Frontal cortex (tissue), 4 donors: ENCODE data around the gene OR10X1. TPM values are rescaled to one million over a fixed set of nuclear protein-coding genes. Genes with fewer than 3 reads are reported as not detected.

Source experiments
- DNase-seq, 2 donors: peaks; one replicate each; pipeline ENCODE4 v3.0.0; 2012; ENCODE audit warnings: low spot score in 2 of 2
- FAIRE-seq: peaks from 2 replicates; lab custom pipeline; 2012; peaks lifted over from hg19 to GRCh38; lab: Jason Lieb, UNC
- total RNA-seq: library from RNA; depleted of rRNA; stranded (reverse); fragments of >200 nt; gene quantifications from one replicate; pipeline ENCODE4 v1.2.3, GENCODE V29; 2014
- donor health status: control.
- donor health status: control.
- donor health status: control.

Gene OR10X1
- total RNA-seq: not detected

- FAIRE-seq: no peak
- DNase-seq: no peak
Observed at GRCh38 chr1:158579733-158580132, at the start of gene OR10X1. Gene OR10X1 (minus strand): TSS chr1:158579899. CDS start chr1:158579899, 0 bp downstream.

GRCh38 chr1:158613764-158614163, 34.1 kb upstream of the OR10X1 start:
- DNase-seq: no peak
- FAIRE-seq: no peak

- no peak for DNase-seq
Observed at GRCh38 chr1:158611916-158612315, 32.2 kb upstream of the OR10X1 start.

GRCh38 chr1:158607296-158607695, 27.6 kb upstream of the OR10X1 start:
- no peak for DNase-seq
- FAIRE-seq: no peak

More at GRCh38 chr1:158611916-158612315, 32.2 kb upstream of the OR10X1 start:
- no peak for FAIRE-seq

GRCh38 chr1:158604968-158605367, 25.3 kb upstream of the OR10X1 start, which contains the start of gene OR10Z1:
Gene OR10Z1 (plus strand): TSS chr1:158605268. CDS start chr1:158606439, 1,171 bp downstream.
- FAIRE-seq (no peak), DNase-seq (no peak)

- FAIRE-seq (no peak), DNase-seq (no peak)
Observed at GRCh38 chr1:158600735-158601134, 21.0 kb upstream of the OR10X1 start.

- DNase-seq (no peak), FAIRE-seq (no peak)
Observed at GRCh38 chr1:158586942-158587341, 7.2 kb upstream of the OR10X1 start.

- no peak for FAIRE-seq
Observed at GRCh38 chr1:158583962-158584361, 4.3 kb upstream of the OR10X1 start.

GRCh38 chr1:158577561-158577960, 2.1 kb downstream of the OR10X1 start:
- DNase-seq (no peak), FAIRE-seq (no peak)

More at GRCh38 chr1:158583962-158584361, 4.3 kb upstream of the OR10X1 start:
- no peak for DNase-seq

GRCh38 chr1:158572226-158572625, 7.5 kb downstream of the OR10X1 start:
- FAIRE-seq (no peak), DNase-seq (no peak)

GRCh38 chr1:158570480-158570879, 9.2 kb downstream of the OR10X1 start, which contains the start of gene OR6P1:
Gene OR6P1 (minus strand): TSS chr1:158570580. CDS start chr1:158563604, 6,976 bp downstream.
- DNase-seq (no peak), FAIRE-seq (no peak)

- FAIRE-seq: no peak
- DNase-seq: no peak
Observed at GRCh38 chr1:158564608-158565007, 15.1 kb downstream of the OR10X1 start.

GRCh38 chr1:158563853-158564252, 15.8 kb downstream of the OR10X1 start:
- no peak for DNase-seq
- FAIRE-seq: no peak

- no peak for DNase-seq
- FAIRE-seq: no peak
Observed at GRCh38 chr1:158559696-158560095, 20.0 kb downstream of the OR10X1 start.

GRCh38 chr1:158554352-158554751, 25.3 kb downstream of the OR10X1 start, which contains the start of gene OR6Y1:
Gene OR6Y1 (minus strand): TSS chr1:158554405. CDS start chr1:158548105, 6,300 bp downstream.
- FAIRE-seq (no peak), DNase-seq (no peak)

GRCh38 chr1:158552296-158552695, 27.4 kb downstream of the OR10X1 start:
- FAIRE-seq: no peak
- DNase-seq: no peak

- no peak for DNase-seq
- FAIRE-seq: no peak
Observed at GRCh38 chr1:158547533-158547932, 32.2 kb downstream of the OR10X1 start.

- DNase-seq: no peak
- no peak for FAIRE-seq
Observed at GRCh38 chr1:158537609-158538008, 42.1 kb downstream of the OR10X1 start.

GRCh38 chr1:158534496-158534895, 45.2 kb downstream of the OR10X1 start:
- DNase-seq: no peak
- FAIRE-seq: no peak
